ENCODE results near the gene NR6A1. TPM values are rescaled to one million over a fixed set of nuclear protein-coding genes. Genes with fewer than 3 reads are reported as not detected.
A peak's percentile ranks its signal among the peaks of the same experiment; 100 is the strongest.

Gene NR6A1
- polyA plus RNA-seq, 1 experiment: 0.25 TPM

GRCh38 chr9:124813501-124814163 lies 42.5 kb upstream of the NR6A1 start:
- no peak for TF ChIP-seq CTCF (IDR thresholded peaks at IDR 0.05; ENCODE audit: insufficient read depth, low read depth, low read length)
- DNase-seq (ENCODE audit: low read depth): no peak
- H3K27me3 ChIP-seq (ENCODE audit: control insufficient read depth, insufficient read depth, low read length): no peaks in the 10 kb centered on the region
- ChIA-PET CTCF (interaction anchor here (1.2 to 5.4 kb wide), 6 partner anchors 21 to 41 kb away, joined by 3 to 46 read pairs (median 8); partner anchors contain the start of genes OLFML2A and WDR38), POLR2A (no interaction called here)
- no peak overlapping the region for H3K4me3 ChIP-seq (ENCODE audit: low read depth, low read length)
- no peaks in the 10 kb centered on the region for H3K36me3 ChIP-seq (ENCODE audit: control insufficient read depth, insufficient read depth, low read length)

- Histone ChIP-seq H3K27me3 (ENCODE audit: control insufficient read depth, insufficient read depth, low read length) (no peaks in the 10 kb centered on the region), H3K36me3 (ENCODE audit: control insufficient read depth, insufficient read depth, low read length) (no peaks in the 10 kb centered on the region), H3K4me3 (ENCODE audit: low read depth, low read length) (no peak overlapping the region)
- no peak for DNase-seq (ENCODE audit: low read depth)
- TF ChIP-seq CTCF (IDR thresholded peaks at IDR 0.05; ENCODE audit: insufficient read depth, low read depth, low read length): no peak
- POLR2A ChIA-PET: interaction anchor here (0.7 kb wide), 1 partner anchor 33 kb away, joined by 3 read pairs; no protein-coding TSS in a partner anchor
- CTCF ChIA-PET: interaction anchor here (1.9 to 5.4 kb wide), 4 partner anchors 27 to 41 kb away, joined by 8 to 46 read pairs (median 10); partner anchors contain the start of genes OLFML2A and WDR38
Observed at GRCh38 chr9:124813041-124813440, 41.9 kb upstream of the NR6A1 start.

- ChIA-PET CTCF (interaction anchor here (1.0 to 5.4 kb wide), 5 partner anchors 28 to 41 kb away, joined by 3 to 46 read pairs (median 8); partner anchors contain the start of genes NR6A1, OLFML2A and WDR38), POLR2A (interaction anchor here (0.7 kb wide), 1 partner anchor 33 kb away, joined by 3 read pairs; no protein-coding TSS in a partner anchor)
- H3K27me3 ChIP-seq (ENCODE audit: control insufficient read depth, insufficient read depth, low read length): no peaks in the 10 kb centered on the region
Observed at GRCh38 chr9:124812441-124812876, 41.3 kb upstream of the NR6A1 start.

GRCh38 chr9:124810663-124811355 lies 39.7 kb upstream of the NR6A1 start:
- TF ChIP-seq CTCF (IDR thresholded peaks at IDR 0.05; ENCODE audit: insufficient read depth, low read depth, low read length): no peak
- Histone ChIP-seq H3K27me3 (ENCODE audit: control insufficient read depth, insufficient read depth, low read length) (no peaks in the 10 kb centered on the region), H3K4me3 (ENCODE audit: low read depth, low read length) (no peak overlapping the region), H3K36me3 (ENCODE audit: control insufficient read depth, insufficient read depth, low read length) (no peaks in the 10 kb centered on the region)
- DNase-seq (ENCODE audit: low read depth): no peak
- CTCF ChIA-PET: interaction anchor here (1.4 to 5.4 kb wide), 2 partner anchors 30 to 43 kb away, joined by 3 to 46 read pairs; partner anchors contain the start of gene WDR38
- POLR2A ChIA-PET: no interaction called here

More at GRCh38 chr9:124812441-124812876, 41.3 kb upstream of the NR6A1 start:
- no peaks in the 10 kb centered on the region for H3K36me3 ChIP-seq (ENCODE audit: control insufficient read depth, insufficient read depth, low read length)
- peak; percentile 24; the same call in 1 of the 2 replicates for TF ChIP-seq CTCF (IDR thresholded peaks at IDR 0.05; ENCODE audit: insufficient read depth, low read depth, low read length)
- no peak overlapping the region for H3K4me3 ChIP-seq (ENCODE audit: low read depth, low read length)
- DNase-seq (ENCODE audit: low read depth): peak; percentile 98

All from BJ (cell line).